Neuron (in vitro differentiated cells): Measurements from ENCODE around the gene ELK1.
"Not testable (repeated sequence)": the region's sequence is repeated elsewhere in the genome, so short reads cannot be mapped to it uniquely, and the experiment has no call there.

Source experiments
- H2AFZ ChIP-seq: one replicate; pipeline ENCODE4 v1.6.1; 2013; ENCODE audit warnings: low read depth, mild to moderate bottlenecking, inconsistent platforms, low read length, moderate library complexity
- H3K27me3 ChIP-seq: one replicate; pipeline ENCODE4 v1.6.1; 2013; ENCODE audit warnings: low read length; ENCODE audit not compliant: insufficient read depth
- H3K36me3 ChIP-seq: one replicate; pipeline ENCODE4 v1.6.1; 2013; ENCODE audit warnings: low read length; ENCODE audit not compliant: insufficient read depth
- H3K4me1 ChIP-seq: one replicate; pipeline ENCODE4 v1.6.1; 2013; ENCODE audit warnings: low read length; ENCODE audit not compliant: insufficient read depth
- H3K4me3 ChIP-seq: 2 replicates; pipeline ENCODE4 v1.5.1; 2013; ENCODE audit warnings: mild to moderate bottlenecking, low read length, moderate library complexity
- H3K9me3 ChIP-seq: one replicate; pipeline ENCODE4 v1.6.1; 2013; ENCODE audit warnings: low read length

ELK1 gene

DNA sequence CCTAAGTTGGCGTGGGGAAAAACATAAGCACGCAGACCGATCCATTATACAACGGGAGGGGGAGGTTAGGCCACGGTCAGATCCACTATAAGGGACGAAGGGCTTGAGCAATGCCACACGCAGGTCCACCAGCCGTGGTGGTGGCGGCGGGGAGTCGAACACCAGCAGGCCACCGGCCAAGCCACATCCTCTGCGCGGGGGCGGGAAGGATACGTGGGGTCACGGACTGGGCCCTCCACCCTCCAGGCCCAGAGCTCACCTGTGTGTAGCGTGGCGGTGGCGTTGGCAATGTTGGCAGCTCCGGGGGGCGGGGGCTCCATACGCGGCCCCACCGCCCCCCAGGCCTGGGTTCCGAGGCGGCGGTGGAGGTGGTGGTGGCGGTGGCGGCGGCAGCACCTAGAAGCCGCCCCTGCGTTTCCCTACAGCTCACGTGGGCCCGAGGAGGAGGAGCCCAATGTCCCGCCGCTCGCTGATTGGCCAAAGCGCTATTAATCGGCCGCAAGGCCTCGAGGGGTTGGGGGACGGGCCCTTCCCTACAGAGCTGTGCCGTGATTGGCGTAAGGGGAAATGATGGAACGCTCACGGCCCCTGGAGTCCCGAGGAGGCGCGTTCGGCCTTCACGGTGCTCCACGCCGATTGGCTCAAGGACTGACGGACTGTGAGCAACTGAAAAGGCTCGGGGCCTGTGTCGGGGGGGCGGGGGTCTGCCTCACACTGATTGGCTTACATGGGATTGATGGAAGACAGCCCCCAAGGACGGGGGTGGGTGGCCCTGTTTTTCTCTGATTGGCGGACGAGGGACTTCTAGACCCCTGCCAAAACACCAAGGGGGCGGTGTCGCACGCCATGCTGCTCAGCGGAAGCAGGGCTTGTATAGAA, at the start of gene ELK1:
Gene ELK1 (minus strand): TSS at position 400 of the 879 bp plus-strand sequence. CDS start 9,122 bp downstream, outside the sequence.
- Histone ChIP-seq H3K4me1 (peaks cover 10% of the 10 kb centered on the region), H3K36me3 (peaks cover 8% of the 10 kb centered on the region), H3K27me3 (no peaks in the 10 kb centered on the region), H3K9me3 (no peaks in the 10 kb centered on the region), H2AFZ (no peak within 1 kb of the TSS), H3K4me3 (peak within 1 kb of the TSS; percentile 74)

- Histone ChIP-seq H3K27me3 (no peaks in the 10 kb centered on the region), H2AFZ (no peak overlapping the region), H3K4me3 (no peak overlapping the region), H3K9me3 (no peaks in the 10 kb centered on the region), H3K4me1 (no peaks in the 10 kb centered on the region), H3K36me3 (no peaks in the 10 kb centered on the region)
Observed at GRCh38 chrX:47697181-47697580, 46.8 kb upstream of the ELK1 start.

GRCh38 chrX:47690175-47690574, 39.8 kb upstream of the ELK1 start:
- Histone ChIP-seq H3K27me3 (peaks cover 6% of the 10 kb centered on the region), H2AFZ (no peak overlapping the region), H3K9me3 (no peaks in the 10 kb centered on the region), H3K4me1 (no peaks in the 10 kb centered on the region), H3K4me3 (no peak overlapping the region), H3K36me3 (no peaks in the 10 kb centered on the region)

DNA sequence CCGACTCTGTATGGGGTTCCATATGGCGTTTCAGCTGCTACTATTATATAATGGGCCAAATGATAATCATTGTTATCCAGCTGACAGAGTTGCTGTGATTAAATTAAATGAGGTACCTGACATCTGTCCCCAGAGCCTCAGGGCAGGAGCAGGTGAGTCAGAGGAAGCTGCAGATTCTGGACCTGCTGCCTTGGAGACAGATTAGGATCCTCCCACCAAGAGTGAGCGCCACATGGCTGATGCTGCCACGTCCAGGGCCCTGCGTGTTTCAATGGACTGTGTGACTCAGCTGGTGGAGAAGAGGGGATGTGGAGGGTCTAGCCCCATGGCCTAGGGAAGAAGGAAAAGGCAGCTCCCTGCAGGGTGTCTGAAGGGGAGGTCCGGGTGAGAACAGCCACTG, 36.9 kb upstream of the ELK1 start:
- Histone ChIP-seq H3K4me1 (no peaks in the 10 kb centered on the region), H3K9me3 (no peaks in the 10 kb centered on the region), H3K27me3 (peaks cover 6% of the 10 kb centered on the region), H3K36me3 (no peaks in the 10 kb centered on the region), H3K4me3 (no peak overlapping the region), H2AFZ (no peak overlapping the region)

- Histone ChIP-seq H3K4me3 (no peak overlapping the region), H3K4me1 (no peaks in the 10 kb centered on the region), H3K36me3 (no peaks in the 10 kb centered on the region)
Observed at GRCh38 chrX:47683829-47684205, 33.5 kb upstream of the ELK1 start.

DNA sequence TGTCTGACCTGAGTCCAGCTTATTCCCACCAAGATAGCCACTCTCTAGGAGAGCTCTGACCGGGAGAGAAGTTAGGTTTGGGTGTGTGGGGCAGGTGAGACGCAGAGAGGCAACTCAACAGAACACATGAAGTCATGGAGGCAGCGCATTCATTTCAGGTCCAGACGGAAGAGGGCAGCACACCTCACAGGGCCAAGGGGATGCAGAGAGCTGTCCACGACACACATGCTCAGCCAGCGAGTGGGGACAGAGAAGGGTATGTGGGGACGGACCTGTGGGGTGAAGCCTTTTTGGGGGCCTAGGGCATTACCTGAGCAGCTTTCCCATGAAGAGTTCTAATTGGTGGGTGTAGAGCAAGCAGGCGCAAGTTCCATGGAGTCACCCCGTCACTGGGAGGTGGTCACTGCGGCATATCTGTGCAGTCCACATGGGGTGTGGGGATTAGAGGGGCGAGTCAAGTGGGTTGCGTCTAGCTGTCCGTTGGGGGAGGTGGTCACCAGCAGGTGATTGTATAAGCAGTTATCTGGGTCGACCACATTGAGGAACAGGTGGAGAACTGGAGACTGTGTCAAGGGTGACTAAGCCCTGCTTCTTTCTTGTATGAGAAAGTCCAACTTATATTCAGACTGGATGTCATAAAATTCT, 32.9 kb upstream of the ELK1 start:
- Histone ChIP-seq H3K36me3 (no peaks in the 10 kb centered on the region), H3K4me3 (no peak overlapping the region), H3K27me3 (peaks cover 7% of the 10 kb centered on the region), H3K9me3 (no peaks in the 10 kb centered on the region), H3K4me1 (no peaks in the 10 kb centered on the region), H2AFZ (no peak overlapping the region)

More at GRCh38 chrX:47683829-47684205, 33.5 kb upstream of the ELK1 start:
- no peaks in the 10 kb centered on the region for H3K9me3 ChIP-seq
- peaks cover 5% of the 10 kb centered on the region for H3K27me3 ChIP-seq
- H2AFZ ChIP-seq, result no peak overlapping the region

GRCh38 chrX:47675959-47676859, 25.8 kb upstream of the ELK1 start:
- not testable (repeated sequence) for H3K36me3 ChIP-seq, H3K4me1 ChIP-seq, H3K27me3 ChIP-seq, H3K9me3 ChIP-seq, H3K4me3 ChIP-seq, H2AFZ ChIP-seq

DNA sequence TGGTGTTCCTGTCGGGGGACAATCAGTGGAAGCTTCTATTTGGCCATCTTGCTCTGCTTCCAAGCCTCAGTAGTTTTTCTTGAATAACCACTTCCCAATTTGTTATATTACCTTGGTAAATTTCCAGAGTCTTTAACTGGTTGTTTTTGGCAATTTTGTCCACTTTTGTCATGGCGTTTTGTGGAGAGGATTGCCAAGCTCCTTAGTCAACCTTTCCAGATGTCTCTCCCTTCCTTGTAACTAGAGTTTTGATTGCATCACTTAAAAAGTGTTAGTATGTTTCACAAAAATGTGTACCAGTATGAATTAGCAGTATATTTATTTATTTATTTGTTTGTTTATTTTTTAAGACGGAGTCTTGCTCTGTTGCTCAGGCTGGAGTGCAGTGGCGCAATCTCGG, 24.4 kb upstream of the ELK1 start:
- Histone ChIP-seq H3K9me3 (no peaks in the 10 kb centered on the region), H3K27me3 (peaks cover 4% of the 10 kb centered on the region), H3K4me3 (no peak overlapping the region), H3K4me1 (no peaks in the 10 kb centered on the region), H3K36me3 (no peaks in the 10 kb centered on the region), H2AFZ (no peak overlapping the region)

- not testable (repeated sequence) for H3K27me3 ChIP-seq, H3K9me3 ChIP-seq, H3K4me1 ChIP-seq, H3K4me3 ChIP-seq, H3K36me3 ChIP-seq, H2AFZ ChIP-seq
Observed at GRCh38 chrX:47665797-47666196, 15.4 kb upstream of the ELK1 start.

DNA sequence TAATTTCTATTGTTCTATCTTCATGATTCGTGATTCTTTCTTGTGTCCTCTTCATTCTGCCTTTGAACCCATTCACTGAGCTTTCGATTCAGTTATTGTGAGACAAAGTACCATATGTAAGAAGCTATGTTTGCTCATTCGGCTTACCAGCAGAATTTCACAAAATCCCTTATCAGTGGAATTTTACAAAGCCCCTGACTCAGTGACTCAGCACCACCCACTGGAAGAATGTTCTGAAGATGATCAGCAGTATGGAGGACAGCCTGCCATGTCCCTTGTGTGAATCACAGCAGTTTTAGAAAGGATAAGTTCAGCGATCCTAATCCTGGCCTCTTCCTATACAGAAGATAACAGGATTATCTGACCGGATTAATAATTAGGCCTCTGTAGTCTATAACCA, 14.4 kb upstream of the ELK1 start:
- H3K9me3 ChIP-seq, result no peaks in the 10 kb centered on the region
- no peaks in the 10 kb centered on the region for H3K36me3 ChIP-seq
- H2AFZ ChIP-seq, result no peak overlapping the region
- no peaks in the 10 kb centered on the region for H3K27me3 ChIP-seq
- H3K4me3 ChIP-seq, result no peak overlapping the region
- H3K4me1 ChIP-seq, result no peaks in the 10 kb centered on the region

DNA sequence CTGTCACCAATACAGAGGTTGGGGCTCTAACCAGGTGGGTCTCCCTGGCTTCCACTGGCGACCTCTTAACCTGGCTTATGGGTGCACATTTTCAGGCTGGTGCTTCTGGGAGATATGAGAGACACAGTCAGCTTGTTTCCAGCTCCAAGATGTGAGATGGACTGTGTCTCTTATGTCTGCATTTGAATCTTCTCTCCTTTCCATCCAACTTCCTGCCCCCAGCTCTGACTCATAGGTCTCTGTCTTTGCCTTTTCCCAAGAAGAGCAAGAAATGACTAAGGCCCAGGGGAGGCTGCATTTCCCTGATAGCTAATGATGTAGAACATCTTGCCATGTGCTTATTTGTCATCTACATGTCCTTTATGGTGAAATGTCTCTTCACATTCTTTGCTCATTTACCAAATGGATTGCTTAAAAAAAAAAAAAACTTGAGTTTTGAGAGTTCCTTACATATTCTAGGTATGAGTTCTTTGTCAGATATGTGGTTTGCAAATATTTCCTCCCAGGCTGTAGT, 11.8 kb upstream of the ELK1 start:
- Histone ChIP-seq H3K9me3 (no peaks in the 10 kb centered on the region), H3K36me3 (no peaks in the 10 kb centered on the region), H2AFZ (no peak overlapping the region), H3K27me3 (no peaks in the 10 kb centered on the region), H3K4me3 (no peak overlapping the region), H3K4me1 (peaks cover 3% of the 10 kb centered on the region)

DNA sequence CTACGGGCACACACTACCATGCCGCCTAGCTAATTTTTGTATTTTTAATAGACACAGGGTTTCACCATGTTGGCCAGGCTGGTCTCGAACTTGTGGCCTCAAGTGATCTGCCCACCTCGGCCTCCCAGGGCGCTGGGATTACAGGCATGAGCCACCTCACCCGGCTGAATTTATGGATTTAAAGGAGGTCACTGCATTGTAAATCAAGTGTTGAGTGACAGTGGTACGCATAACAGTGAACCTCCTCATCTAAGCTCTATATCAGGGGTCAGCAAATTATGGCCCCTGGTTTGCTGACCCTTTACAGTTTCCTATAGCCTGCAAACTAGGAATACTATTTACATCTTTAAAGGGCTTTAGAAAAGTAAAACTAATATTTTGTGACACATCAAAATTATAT, 11.2 kb upstream of the ELK1 start:
- H3K36me3 ChIP-seq, result peaks cover 5% of the 10 kb centered on the region
- no peaks in the 10 kb centered on the region for H3K9me3 ChIP-seq
- H3K4me1 ChIP-seq, result peaks cover 3% of the 10 kb centered on the region
- no peak overlapping the region for H2AFZ ChIP-seq
- H3K27me3 ChIP-seq, result no peaks in the 10 kb centered on the region
- H3K4me3 ChIP-seq, result no peak overlapping the region

DNA sequence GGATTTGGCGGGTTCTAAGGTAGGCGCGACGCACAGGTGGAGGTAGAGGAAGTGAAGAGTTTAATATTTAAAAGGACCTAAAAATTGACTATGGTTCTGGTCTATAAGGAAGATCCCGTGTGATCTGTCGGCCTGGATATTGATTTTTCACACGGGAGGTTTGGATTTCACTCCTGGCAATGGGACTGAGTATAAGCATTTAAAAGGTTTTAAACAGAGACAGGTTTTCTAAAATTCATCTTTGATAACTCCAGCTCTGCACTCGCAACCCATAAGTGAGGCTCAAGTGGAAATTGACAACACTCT, 9.0 kb upstream of the ELK1 start:
- Histone ChIP-seq H3K4me3 (peak overlapping the region; percentile 77), H3K9me3 (no peaks in the 10 kb centered on the region), H3K27me3 (no peaks in the 10 kb centered on the region), H2AFZ (peak overlapping the region; percentile 76), H3K4me1 (peaks cover 3% of the 10 kb centered on the region), H3K36me3 (peaks cover 15% of the 10 kb centered on the region)
